ENCODE data around the gene PRSS56. TPM values are rescaled to one million over a fixed set of nuclear protein-coding genes. Genes with fewer than 3 reads are reported as not detected.

The PRSS56 gene
- total RNA-seq, 1 experiment from 2014 or later: not detected

DNA sequence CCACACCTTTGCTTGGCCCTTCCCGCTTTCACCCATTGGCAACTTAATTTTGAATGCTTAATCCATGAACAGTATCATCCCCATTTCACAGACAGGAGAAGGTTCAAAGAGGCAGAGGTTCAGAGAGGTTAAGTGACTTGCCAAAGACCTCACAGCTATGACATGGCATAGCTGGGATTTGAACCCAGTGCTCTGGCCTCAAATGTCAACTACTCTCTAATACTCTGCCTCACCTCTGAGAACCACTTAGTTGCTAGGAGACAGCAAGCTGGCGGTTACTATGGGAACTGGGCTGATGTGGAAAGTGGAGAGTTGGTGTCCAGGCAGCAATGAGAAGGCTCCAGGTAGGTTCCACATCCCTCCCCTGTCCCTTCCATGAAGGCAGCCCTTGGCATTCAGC is 15.8 kb upstream of the PRSS56 start:
- Histone ChIP-seq H3K4me2 (ENCODE audit: low read depth, low read length, poor library complexity, severe bottlenecking) (no peak overlapping the region), H3K9me2 (replicated peaks; ENCODE audit: insufficient read depth, low read length) (no peaks in the 10 kb centered on the region), H2AFZ (ENCODE audit: low read length) (no peak overlapping the region), H3K79me2 (ENCODE audit: low read length) (no peaks in the 10 kb centered on the region), H4K20me1 (ENCODE audit: insufficient read depth, low read depth, low read length) (no peaks in the 10 kb centered on the region), H3K36me3 (ENCODE audit: insufficient read depth, low read length) (no peaks in the 10 kb centered on the region), H3K27me3 (ENCODE audit: low read length) (no peaks in the 10 kb centered on the region), H3K9me3 (ENCODE audit: low read length) (no peaks in the 10 kb centered on the region), H3K9ac (ENCODE audit: low read length) (no peak overlapping the region), H3K4me1 (ENCODE audit: low read length) (peaks cover 3% of the 10 kb centered on the region; the same call in 1 of the 2 replicates), H3K27ac (ENCODE audit: low read length) (no peak overlapping the region), H3K4me3 (ENCODE audit: low read length) (no peak overlapping the region)
- peak; percentile 59 for DNase-seq

DNA sequence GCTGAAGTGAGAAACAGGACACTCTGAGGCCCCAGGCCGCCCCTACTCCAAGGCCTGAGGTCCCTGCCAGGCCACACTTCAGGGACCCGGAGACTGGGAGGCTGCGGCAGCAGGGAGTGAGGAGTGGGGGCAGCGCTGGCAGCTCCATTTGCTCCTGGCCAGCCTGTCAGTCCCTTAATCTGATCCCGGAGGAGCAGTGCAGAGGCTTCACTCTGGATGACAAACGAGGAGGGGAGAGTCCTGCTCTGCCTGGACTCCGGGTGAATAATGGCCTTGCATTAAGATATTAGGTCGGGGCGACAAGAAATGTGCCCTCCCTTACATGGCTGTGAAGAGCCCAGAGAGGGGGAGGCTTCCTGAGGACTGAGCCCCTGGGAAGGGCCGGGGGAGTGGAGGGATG is 14.3 kb upstream of the PRSS56 start:
- Histone ChIP-seq H3K4me2 (ENCODE audit: low read depth, low read length, poor library complexity, severe bottlenecking) (no peak overlapping the region), H3K27ac (ENCODE audit: low read length) (no peak overlapping the region), H3K9me2 (replicated peaks; ENCODE audit: insufficient read depth, low read length) (no peaks in the 10 kb centered on the region), H2AFZ (ENCODE audit: low read length) (no peak overlapping the region), H3K4me3 (ENCODE audit: low read length) (no peak overlapping the region), H3K4me1 (ENCODE audit: low read length) (peaks cover 3% of the 10 kb centered on the region; the same call in 1 of the 2 replicates), H4K20me1 (ENCODE audit: insufficient read depth, low read depth, low read length) (no peaks in the 10 kb centered on the region), H3K9me3 (ENCODE audit: low read length) (no peaks in the 10 kb centered on the region), H3K36me3 (ENCODE audit: insufficient read depth, low read length) (no peaks in the 10 kb centered on the region), H3K9ac (ENCODE audit: low read length) (no peak overlapping the region), H3K79me2 (ENCODE audit: low read length) (no peaks in the 10 kb centered on the region), H3K27me3 (ENCODE audit: low read length) (no peaks in the 10 kb centered on the region)
- no peak for DNase-seq

DNA sequence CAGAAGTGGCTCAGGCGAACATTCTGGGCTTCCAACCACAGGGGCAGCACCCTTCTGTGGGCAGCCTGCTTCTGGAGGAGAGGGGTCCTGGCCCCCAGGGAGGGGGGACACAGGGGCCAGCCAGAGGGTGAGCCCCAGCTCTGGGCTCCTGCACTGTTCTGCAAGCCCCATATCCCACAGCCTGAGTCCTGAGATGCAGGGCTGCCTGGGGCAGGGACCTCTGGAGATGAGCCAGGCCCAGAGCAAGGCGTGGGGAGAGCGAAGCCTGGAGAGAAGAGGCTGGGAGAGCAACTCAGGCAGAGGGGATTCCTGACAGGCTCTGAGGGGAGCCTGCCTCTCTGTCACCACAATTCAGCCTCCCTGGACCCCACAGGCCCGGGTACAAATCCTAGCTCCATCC is 13.5 kb upstream of the PRSS56 start:
- Histone ChIP-seq H3K79me2 (ENCODE audit: low read length) (no peaks in the 10 kb centered on the region), H3K27ac (ENCODE audit: low read length) (no peak overlapping the region), H3K27me3 (ENCODE audit: low read length) (no peaks in the 10 kb centered on the region)

DNA sequence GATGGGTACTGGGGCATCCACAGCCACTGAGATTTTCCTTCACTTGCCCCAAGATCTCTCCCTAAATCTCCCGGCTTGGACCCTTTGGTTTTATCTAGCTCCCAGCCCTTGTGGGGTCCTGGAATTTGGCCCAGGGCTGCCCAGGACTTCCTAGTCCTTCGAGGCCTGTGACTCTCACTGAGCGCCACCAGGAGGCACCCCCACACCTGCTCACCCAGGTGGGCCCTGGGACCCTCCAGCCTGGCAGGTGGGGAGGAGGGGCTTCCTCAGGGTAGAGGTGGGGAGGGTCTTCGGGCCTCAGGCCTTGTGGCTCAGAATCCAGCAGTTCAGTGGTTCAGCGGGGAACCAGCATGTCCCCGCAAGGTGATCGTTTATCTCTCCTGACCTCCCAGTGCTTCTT is 11.9 kb upstream of the PRSS56 start:
- Histone ChIP-seq H3K9me2 (replicated peaks; ENCODE audit: insufficient read depth, low read length) (no peaks in the 10 kb centered on the region), H3K79me2 (ENCODE audit: low read length) (no peaks in the 10 kb centered on the region), H3K4me3 (ENCODE audit: low read length) (no peak overlapping the region), H3K9ac (ENCODE audit: low read length) (no peak overlapping the region), H3K9me3 (ENCODE audit: low read length) (no peaks in the 10 kb centered on the region), H3K4me1 (ENCODE audit: low read length) (peaks cover 12% of the 10 kb centered on the region), H3K27ac (ENCODE audit: low read length) (no peak overlapping the region), H3K27me3 (ENCODE audit: low read length) (no peaks in the 10 kb centered on the region), H3K36me3 (ENCODE audit: insufficient read depth, low read length) (no peaks in the 10 kb centered on the region), H4K20me1 (ENCODE audit: insufficient read depth, low read depth, low read length) (no peaks in the 10 kb centered on the region), H2AFZ (ENCODE audit: low read length) (no peak overlapping the region), H3K4me2 (ENCODE audit: low read depth, low read length, poor library complexity, severe bottlenecking) (no peak overlapping the region)
- no peak for DNase-seq

More for the DNA sequence above, 13.5 kb upstream of the PRSS56 start:
- Histone ChIP-seq H3K9me3 (ENCODE audit: low read length) (no peaks in the 10 kb centered on the region), H3K4me1 (ENCODE audit: low read length) (peaks cover 7% of the 10 kb centered on the region), H4K20me1 (ENCODE audit: insufficient read depth, low read depth, low read length) (no peaks in the 10 kb centered on the region), H3K4me3 (ENCODE audit: low read length) (no peak overlapping the region), H3K4me2 (ENCODE audit: low read depth, low read length, poor library complexity, severe bottlenecking) (no peak overlapping the region), H3K36me3 (ENCODE audit: insufficient read depth, low read length) (no peaks in the 10 kb centered on the region), H2AFZ (ENCODE audit: low read length) (no peak overlapping the region), H3K9ac (ENCODE audit: low read length) (no peak overlapping the region), H3K9me2 (replicated peaks; ENCODE audit: insufficient read depth, low read length) (no peaks in the 10 kb centered on the region)
- DNase-seq: no peak

DNA sequence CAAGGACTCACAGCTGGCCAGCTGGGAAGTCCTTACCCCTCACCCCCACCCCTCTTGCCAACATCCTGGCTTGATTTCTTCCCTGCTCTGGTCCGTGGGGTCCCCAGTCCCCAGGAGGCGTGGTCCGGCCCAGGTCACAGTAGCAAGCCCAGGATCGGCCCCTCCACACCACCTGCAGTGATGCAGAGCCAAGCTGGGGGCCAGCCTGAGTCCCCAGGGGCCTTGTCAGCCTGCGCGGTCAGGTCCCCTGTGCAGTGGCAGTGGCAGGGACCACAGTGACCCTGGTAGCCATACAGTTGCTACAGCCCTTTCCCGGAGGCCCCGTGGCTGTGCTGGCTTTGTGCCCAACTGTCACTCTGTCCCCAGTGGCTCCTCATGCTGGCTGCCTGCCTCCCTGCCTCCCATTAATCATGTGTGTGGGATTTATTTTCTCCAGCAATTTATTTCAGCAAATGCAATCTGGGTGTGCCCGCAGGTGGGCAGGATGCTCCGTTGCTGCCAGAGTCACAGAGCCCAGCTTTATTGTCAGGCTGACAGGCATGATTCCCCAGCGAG is 8.8 kb upstream of the PRSS56 start:
- DNase-seq: no peak
- H3K4me2 ChIP-seq (ENCODE audit: low read depth, low read length, poor library complexity, severe bottlenecking): no peak overlapping the region
- H3K4me1 ChIP-seq (ENCODE audit: low read length): peaks cover 12% of the 10 kb centered on the region
- H3K36me3 ChIP-seq (ENCODE audit: insufficient read depth, low read length): no peaks in the 10 kb centered on the region
- H2AFZ ChIP-seq (ENCODE audit: low read length): no peak overlapping the region
- no peak overlapping the region for H3K9ac ChIP-seq (ENCODE audit: low read length)
- no peaks in the 10 kb centered on the region for H3K79me2 ChIP-seq (ENCODE audit: low read length)
- H3K27me3 ChIP-seq (ENCODE audit: low read length): no peaks in the 10 kb centered on the region
- no peak overlapping the region for H3K4me3 ChIP-seq (ENCODE audit: low read length)
- no peaks in the 10 kb centered on the region for H3K9me2 ChIP-seq (replicated peaks; ENCODE audit: insufficient read depth, low read length)
- no peaks in the 10 kb centered on the region for H3K9me3 ChIP-seq (ENCODE audit: low read length)
- H3K27ac ChIP-seq (ENCODE audit: low read length): no peak overlapping the region
- no peaks in the 10 kb centered on the region for H4K20me1 ChIP-seq (ENCODE audit: insufficient read depth, low read depth, low read length)

DNA sequence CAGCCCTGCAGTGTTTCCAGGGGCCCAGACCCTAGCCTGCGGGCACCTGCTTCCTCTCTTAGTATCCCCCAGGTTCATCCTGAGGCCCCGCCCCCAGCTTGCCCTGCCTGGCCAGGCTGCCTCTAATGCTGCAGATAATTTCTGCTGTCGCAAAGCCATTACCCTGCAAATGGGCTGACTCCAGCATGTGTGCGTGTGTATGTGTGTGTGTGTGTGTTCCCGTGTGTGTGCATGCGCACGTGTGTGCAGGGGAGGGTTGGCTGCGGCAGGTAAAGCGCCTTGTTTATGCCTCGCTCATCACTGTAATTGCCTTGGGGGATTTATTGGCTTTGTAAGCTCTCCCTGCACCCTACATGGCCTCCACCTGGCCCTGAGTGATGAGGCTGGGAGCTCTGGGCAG is 7.6 kb upstream of the PRSS56 start:
- Histone ChIP-seq H3K4me2 (ENCODE audit: low read depth, low read length, poor library complexity, severe bottlenecking) (no peak overlapping the region), H3K9ac (ENCODE audit: low read length) (no peak overlapping the region)

DNA sequence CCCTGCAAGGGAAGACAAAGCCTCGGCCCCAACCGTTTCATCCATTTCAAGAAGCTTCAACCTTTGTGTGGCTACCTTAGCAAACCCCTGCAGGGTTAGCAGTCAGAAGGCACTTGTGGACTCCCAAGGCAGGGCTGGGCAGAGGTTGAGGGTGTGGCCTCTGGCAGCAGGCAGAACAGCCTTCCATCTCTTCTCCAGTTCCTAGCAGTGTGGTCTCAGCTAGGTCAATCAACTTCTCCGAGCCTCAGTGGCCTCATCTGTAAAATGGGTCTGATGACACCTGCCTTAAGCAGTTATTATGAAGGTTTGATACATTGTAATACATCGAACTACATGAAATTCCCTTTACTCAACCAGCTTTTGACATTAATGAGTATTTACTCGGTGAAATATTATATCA is 6.8 kb upstream of the PRSS56 start:
- no peak overlapping the region for H3K4me2 ChIP-seq (ENCODE audit: low read depth, low read length, poor library complexity, severe bottlenecking)
- H4K20me1 ChIP-seq (ENCODE audit: insufficient read depth, low read depth, low read length): no peaks in the 10 kb centered on the region
- no peaks in the 10 kb centered on the region for H3K9me2 ChIP-seq (replicated peaks; ENCODE audit: insufficient read depth, low read length)

More for the DNA sequence above, 7.6 kb upstream of the PRSS56 start:
- Histone ChIP-seq H3K9me3 (ENCODE audit: low read length) (no peaks in the 10 kb centered on the region), H3K9me2 (replicated peaks; ENCODE audit: insufficient read depth, low read length) (no peaks in the 10 kb centered on the region), H3K4me1 (ENCODE audit: low read length) (peaks cover 12% of the 10 kb centered on the region), H3K36me3 (ENCODE audit: insufficient read depth, low read length) (no peaks in the 10 kb centered on the region), H3K27ac (ENCODE audit: low read length) (no peak overlapping the region), H3K4me3 (ENCODE audit: low read length) (no peak overlapping the region), H3K27me3 (ENCODE audit: low read length) (no peaks in the 10 kb centered on the region), H4K20me1 (ENCODE audit: insufficient read depth, low read depth, low read length) (no peaks in the 10 kb centered on the region), H2AFZ (ENCODE audit: low read length) (no peak overlapping the region), H3K79me2 (ENCODE audit: low read length) (no peaks in the 10 kb centered on the region)
- no peak for DNase-seq

DNA sequence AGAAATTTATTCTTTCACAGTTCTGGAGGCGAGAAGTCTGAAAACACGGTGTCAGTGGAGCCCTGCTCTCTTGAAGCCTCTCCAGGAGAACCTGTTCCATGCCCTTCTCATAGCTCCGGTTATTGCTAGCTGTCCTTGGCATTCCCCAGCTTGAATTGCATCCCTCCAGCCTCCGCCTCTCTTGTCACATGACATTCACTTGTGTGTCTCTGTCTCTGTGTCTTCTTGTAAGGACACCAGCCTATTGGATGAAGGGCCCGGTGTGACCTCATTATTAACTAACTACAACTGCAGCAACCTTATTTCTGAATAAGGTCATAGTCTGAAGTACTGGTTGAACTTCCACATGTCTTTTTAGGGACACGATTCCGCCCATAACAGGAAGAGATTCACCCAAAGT is 4.5 kb upstream of the PRSS56 start:
- H3K36me3 ChIP-seq (ENCODE audit: insufficient read depth, low read length): no peaks in the 10 kb centered on the region
- peaks cover 12% of the 10 kb centered on the region for H3K4me1 ChIP-seq (ENCODE audit: low read length)
- no peak overlapping the region for H3K9ac ChIP-seq (ENCODE audit: low read length)
- no peaks in the 10 kb centered on the region for H3K9me3 ChIP-seq (ENCODE audit: low read length)
- H3K9me2 ChIP-seq (replicated peaks; ENCODE audit: insufficient read depth, low read length): no peaks in the 10 kb centered on the region
- H4K20me1 ChIP-seq (ENCODE audit: insufficient read depth, low read depth, low read length): no peaks in the 10 kb centered on the region
- H3K27ac ChIP-seq (ENCODE audit: low read length): no peak overlapping the region
- H3K79me2 ChIP-seq (ENCODE audit: low read length): no peaks in the 10 kb centered on the region
- H2AFZ ChIP-seq (ENCODE audit: low read length): no peak overlapping the region
- H3K4me2 ChIP-seq (ENCODE audit: low read depth, low read length, poor library complexity, severe bottlenecking): no peak overlapping the region
- no peaks in the 10 kb centered on the region for H3K27me3 ChIP-seq (ENCODE audit: low read length)
- H3K4me3 ChIP-seq (ENCODE audit: low read length): no peak overlapping the region
- no peak for DNase-seq

More for the DNA sequence above, 6.8 kb upstream of the PRSS56 start:
- Histone ChIP-seq H3K36me3 (ENCODE audit: insufficient read depth, low read length) (no peaks in the 10 kb centered on the region), H3K9ac (ENCODE audit: low read length) (no peak overlapping the region), H3K4me3 (ENCODE audit: low read length) (no peak overlapping the region), H2AFZ (ENCODE audit: low read length) (no peak overlapping the region), H3K27ac (ENCODE audit: low read length) (no peak overlapping the region), H3K79me2 (ENCODE audit: low read length) (no peaks in the 10 kb centered on the region), H3K4me1 (ENCODE audit: low read length) (peaks cover 12% of the 10 kb centered on the region), H3K9me3 (ENCODE audit: low read length) (no peaks in the 10 kb centered on the region), H3K27me3 (ENCODE audit: low read length) (no peaks in the 10 kb centered on the region)
- no peak for DNase-seq

DNA sequence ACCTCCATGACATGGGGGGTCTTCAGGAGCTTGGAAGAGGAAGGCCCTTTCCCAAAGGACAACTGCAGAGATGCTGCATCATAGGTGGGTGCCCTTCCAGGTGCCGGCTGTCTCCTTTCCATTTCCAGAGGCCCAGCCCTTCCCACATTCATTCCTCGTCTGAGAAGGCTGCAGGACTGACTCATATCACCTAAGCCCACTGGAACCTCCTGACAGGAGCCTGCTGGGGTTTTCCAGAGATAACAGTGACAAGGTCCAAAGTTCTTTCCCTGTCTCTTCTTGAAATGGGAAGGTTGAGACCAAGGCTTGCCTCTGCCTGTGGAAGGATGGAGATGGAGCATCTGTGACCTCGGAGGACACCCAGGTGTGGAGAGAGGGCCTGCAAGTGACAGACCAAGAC is 3.6 kb upstream of the PRSS56 start:
- Histone ChIP-seq H3K9ac (ENCODE audit: low read length) (no peak overlapping the region), H3K4me1 (ENCODE audit: low read length) (peaks cover 7% of the 10 kb centered on the region), H4K20me1 (ENCODE audit: insufficient read depth, low read depth, low read length) (no peaks in the 10 kb centered on the region), H3K4me2 (ENCODE audit: low read depth, low read length, poor library complexity, severe bottlenecking) (no peak overlapping the region), H3K9me2 (replicated peaks; ENCODE audit: insufficient read depth, low read length) (no peaks in the 10 kb centered on the region), H3K4me3 (ENCODE audit: low read length) (no peak overlapping the region), H3K36me3 (ENCODE audit: insufficient read depth, low read length) (no peaks in the 10 kb centered on the region), H2AFZ (ENCODE audit: low read length) (no peak overlapping the region), H3K27ac (ENCODE audit: low read length) (no peak overlapping the region), H3K27me3 (ENCODE audit: low read length) (no peaks in the 10 kb centered on the region), H3K9me3 (ENCODE audit: low read length) (no peaks in the 10 kb centered on the region), H3K79me2 (ENCODE audit: low read length) (no peaks in the 10 kb centered on the region)
- DNase-seq: no peak
